ENCODE results near the gene SRRM4.

SRRM4 gene

DNA sequence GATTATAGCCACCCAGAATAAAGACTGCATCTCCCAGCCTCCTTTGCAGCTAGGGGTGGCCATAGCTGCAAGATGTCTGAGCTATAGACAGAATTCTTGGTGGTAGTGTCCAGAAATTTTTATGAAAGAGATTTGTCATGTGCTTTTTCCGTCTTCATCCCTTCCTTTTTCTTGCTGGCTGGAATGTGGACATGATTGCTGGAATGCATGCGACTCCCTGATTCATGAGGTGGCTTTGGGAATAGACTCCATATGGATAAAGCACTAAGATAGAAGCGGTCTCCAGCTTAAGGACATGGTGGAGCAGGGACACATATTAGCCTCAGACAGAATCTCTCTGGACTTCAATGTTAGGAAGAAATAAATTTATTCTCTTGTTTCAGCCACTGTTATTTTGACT, 187.4 kb downstream of the SRRM4 start:
- no peak for DNase-seq (ENCODE audit: low spot score)

DNA sequence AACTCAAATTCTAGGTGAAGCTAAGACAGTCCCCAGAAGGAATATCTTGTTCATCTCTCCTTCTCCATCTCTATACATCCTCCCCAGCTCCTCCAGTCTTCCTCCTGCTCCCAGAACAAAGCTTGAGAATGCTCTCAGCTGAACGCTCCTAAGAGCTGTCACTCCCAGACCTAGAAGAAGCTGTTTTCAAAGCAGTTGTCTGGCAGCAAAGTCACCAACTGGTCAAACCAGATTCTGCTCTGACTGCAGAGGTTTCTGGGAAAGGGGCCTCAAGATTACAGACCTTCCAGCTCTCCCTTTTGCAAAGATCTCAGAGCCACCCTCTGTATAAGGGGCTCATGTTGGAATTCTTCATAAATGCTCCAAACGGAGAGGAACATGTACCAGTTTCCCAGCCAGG, 187.8 kb downstream of the SRRM4 start:
- no peak for DNase-seq (ENCODE audit: low spot score)

- DNase-seq (ENCODE audit: low spot score) = no peak
These were observed 189.9 kb downstream of the SRRM4 start for GRCh38 chr12:119171291-119171690.

GRCh38 chr12:119171691-119172425, 190.5 kb downstream of the SRRM4 start:
- no peak for DNase-seq (ENCODE audit: low spot score)

DNA sequence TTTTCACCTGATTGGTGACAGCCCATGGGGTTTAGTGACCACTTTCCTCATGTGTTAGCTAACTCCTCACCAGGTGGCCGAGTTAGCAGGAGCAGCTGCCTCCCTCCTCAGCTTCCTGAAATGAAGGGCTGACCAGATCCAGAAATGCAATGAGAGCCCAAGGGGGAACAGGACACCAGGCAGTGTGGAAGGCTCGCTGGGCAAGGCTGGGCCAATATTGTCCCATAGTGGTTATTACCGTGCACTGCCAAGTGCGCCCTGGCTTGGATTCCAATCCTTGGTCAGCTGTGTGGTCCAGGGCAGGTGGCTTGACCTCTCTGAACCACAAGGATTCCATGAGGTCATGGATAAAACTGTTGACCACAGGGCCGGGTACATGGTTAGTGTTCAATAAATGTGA, 193.7 kb downstream of the SRRM4 start:
- no peak for DNase-seq (ENCODE audit: low spot score)

- peak; percentile 67 for DNase-seq (ENCODE audit: low spot score)
These were observed 195.1 kb downstream of the SRRM4 start for GRCh38 chr12:119176267-119177055.

GRCh38 chr12:119177056-119177325, 195.7 kb downstream of the SRRM4 start:
- DNase-seq (ENCODE audit: low spot score) = no peak

GRCh38 chr12:119177724-119178380, 196.5 kb downstream of the SRRM4 start:
- DNase-seq (ENCODE audit: low spot score) = no peak

- peak; percentile 79 for DNase-seq (ENCODE audit: low spot score)
These were observed 197.4 kb downstream of the SRRM4 start, which contains the start of gene HSPB8 for GRCh38 chr12:119178544-119179334. Gene HSPB8 (plus strand): TSS chr12:119178931. CDS start chr12:119179313, 382 bp downstream.

- DNase-seq (ENCODE audit: low spot score) = peak; percentile 47
These were observed 198.1 kb downstream of the SRRM4 start for GRCh38 chr12:119179335-119180021.

DNA sequence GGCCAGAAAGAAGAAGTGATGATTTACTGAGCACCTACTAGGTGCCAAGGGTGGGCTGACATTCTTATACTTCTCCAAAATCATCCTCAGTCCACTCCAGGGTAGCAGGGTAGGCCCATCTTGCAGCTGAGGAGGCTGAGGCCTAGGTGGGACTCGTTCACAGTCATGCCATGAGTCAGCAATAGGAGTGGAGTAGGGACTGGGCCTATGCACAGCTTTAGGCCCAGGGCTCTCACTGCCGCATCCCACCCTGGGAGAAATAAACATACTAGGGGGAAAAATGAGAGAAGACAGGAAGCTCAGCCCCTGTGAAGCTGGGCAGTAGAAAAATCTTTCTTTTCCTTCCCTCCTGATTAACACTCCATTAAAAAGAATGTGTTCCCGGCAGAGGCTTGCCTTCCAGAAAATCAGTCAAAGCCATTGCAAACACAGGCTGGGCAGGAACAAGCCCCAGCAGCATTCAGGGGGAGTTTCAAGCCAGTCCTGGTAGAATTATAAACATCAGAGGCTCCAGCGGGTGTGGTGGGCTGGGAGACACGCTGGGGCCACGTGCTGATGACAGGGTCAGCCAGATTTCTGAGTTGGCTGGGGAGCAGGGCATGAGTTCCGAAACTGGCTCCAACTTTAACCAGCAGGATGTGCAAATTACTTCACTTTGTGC, 199.2 kb downstream of the SRRM4 start:
- peak; percentile 42 for DNase-seq (ENCODE audit: low spot score)

- no peak for DNase-seq (ENCODE audit: low spot score)
These were observed 199.9 kb downstream of the SRRM4 start for GRCh38 chr12:119181202-119181601.

DNA sequence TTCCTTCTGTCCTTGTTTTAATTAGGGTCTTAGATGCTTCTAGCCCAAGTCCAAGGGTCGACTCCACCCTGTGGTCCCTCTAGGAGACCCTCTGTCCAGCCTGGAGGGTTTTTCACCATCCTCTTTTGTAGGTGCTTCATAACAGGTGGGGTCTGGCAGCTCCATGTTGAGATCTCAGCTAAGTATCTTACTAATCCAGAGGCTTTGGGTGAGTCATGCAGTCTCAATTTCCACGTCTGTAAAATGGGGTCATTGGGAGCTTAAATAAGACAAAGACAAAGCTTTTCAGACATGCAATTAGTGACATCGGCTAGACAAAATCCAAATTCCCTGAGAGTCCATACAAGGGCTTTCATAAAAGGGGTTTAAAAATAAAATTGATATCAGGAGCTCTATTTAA, 200.6 kb downstream of the SRRM4 start:
- no peak for DNase-seq (ENCODE audit: low spot score)

- no peak for DNase-seq (ENCODE audit: low spot score)
These were observed 201.6 kb downstream of the SRRM4 start for GRCh38 chr12:119182701-119183493.

DNA sequence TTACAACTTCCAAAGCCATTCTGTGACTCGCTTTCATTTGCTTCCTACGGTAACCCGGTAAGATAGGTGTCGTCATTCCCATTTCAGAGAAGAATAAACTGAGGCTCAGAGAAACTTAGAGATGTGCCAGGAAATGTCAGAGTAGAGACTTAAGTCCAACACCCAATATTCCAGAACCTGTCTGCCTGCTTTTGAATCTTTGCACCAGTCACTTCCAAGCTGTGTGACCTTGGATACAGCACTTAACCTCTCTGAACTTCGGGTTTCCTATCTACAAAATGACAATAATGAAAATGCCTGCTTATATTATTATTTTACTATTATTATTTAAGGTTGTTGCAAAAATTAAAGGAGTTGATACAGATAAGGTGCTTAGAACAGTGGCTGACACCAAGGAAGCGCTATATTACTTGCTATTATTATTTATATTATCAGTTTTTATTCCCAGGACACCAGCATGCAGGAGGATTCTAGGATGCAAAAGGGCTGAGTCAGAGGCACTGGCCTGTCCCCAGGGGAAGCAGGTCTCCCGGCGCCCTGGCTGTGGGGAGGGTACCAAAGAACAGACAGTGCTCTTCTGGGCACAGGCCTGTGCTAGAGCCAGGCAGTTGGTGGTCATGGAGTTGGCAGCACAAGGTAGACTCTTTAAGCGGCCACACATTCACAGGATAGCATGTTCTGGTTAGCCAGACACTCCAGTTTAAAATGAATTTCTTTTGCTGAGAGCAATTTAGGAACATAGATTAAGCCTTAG, 202.8 kb downstream of the SRRM4 start:
- no peak for DNase-seq (ENCODE audit: low spot score)

- no peak for DNase-seq (ENCODE audit: low spot score)
These were observed 213.9 kb downstream of the SRRM4 start for GRCh38 chr12:119195256-119195655.

- DNase-seq (ENCODE audit: low spot score) = no peak
These were observed 217.1 kb downstream of the SRRM4 start for GRCh38 chr12:119198440-119198839.

DNA sequence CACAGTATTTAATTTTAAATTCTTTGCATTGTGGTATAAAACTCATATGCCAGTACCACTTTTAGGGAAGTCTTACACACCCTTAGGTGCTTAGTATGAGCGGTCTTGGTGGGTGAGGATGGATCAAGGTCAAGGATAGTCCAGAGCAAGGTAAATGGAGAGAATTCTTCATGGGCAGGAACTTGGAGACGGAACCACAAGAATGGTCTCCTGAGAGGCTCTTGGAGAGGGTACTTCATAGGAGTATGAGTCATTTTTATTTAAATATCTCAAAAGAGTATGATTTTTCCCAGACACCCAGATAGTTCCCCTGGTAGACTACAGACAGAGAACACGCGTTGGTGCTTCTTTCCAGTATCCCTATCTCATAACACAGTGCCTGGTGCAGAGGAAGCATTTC, 219.3 kb downstream of the SRRM4 start:
- no peak for DNase-seq (ENCODE audit: low spot score)

DNA sequence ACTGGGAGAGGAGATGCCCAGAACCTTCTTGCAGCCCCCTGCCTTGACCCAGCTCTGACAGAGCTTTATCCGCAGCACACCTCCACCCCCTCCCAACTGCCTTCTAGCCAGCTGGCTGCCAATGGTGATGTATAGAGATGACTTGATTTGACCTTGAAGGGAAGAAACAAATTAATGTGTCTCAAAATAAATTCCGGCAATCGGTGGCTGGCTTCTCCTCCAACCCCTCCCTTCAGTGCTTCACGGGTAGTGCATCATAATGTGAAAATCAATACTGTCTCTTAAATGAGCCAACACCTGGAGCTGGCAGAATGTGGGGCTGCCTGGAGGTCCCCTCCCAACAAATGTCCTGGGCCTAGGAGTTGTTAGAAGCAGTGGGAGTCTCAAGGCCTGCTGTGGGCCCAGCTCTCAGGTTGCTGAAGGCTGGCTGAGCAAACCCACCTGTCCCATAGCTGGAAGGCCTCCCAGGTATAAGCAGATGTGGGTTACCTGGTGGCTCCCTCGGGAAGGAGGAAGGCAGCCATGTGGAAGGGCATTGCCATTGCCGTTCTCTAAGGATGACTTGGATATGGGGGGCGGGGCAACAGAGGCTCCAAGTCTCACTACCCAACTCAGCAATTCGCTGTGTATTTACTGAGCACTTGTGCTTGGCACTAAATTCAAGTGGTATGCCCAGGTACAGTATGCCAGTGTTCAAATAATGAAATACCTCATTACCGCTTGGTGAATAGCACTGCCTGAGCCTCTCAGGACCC, 220.6 kb downstream of the SRRM4 start:
- DNase-seq (ENCODE audit: low spot score) = no peak
